Sigmoid colon (tissue), 3 donors: ENCODE results near the gene HAS3.

Source experiments
- POLR2A ChIP-seq, 2 donors: fragments of 450-650 bp; IDR thresholded peaks; one replicate each; pipeline ENCODE4 v1.6.1; 2016; ENCODE audit warnings: antibody characterized with exemption in 2 of 2, mild to moderate bottlenecking in 2 of 2, moderate library complexity in 2 of 2
- TF ChIP-seq, protein P1 (sequence below), 4 experiments: fragments of 450-650 bp in 3 of 4; fragments of 200-600 bp in 1 of 4; IDR thresholded peaks; one replicate each; pipeline ENCODE4 v1.5.1; 2016 to 2019; ENCODE audit warnings: antibody characterized with exemption in 4 of 4, mild to moderate bottlenecking in 3 of 4, moderate library complexity in 2 of 4

DNA sequence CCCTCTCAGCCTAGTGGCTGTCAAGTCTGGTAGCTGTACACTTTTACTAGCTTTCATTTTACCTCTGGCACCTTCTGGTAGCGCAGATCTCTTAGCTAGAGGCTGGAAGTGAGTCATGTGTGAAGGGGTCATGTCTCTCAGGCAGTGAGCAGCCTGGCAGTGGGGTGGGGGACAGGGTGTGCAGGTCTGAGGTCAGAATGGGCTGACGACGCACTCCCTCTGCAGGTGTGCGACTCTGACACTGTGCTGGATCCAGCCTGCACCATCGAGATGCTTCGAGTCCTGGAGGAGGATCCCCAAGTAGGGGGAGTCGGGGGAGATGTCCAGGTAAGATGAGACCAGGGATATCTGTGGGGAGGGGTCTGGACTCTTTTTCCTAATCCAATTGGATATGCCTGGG, 7.8 kb downstream of the HAS3 start:
- no peak for TF ChIP-seq POLR2A (IDR thresholded peaks at IDR 0.05)
- TF ChIP-seq, protein P1, sequence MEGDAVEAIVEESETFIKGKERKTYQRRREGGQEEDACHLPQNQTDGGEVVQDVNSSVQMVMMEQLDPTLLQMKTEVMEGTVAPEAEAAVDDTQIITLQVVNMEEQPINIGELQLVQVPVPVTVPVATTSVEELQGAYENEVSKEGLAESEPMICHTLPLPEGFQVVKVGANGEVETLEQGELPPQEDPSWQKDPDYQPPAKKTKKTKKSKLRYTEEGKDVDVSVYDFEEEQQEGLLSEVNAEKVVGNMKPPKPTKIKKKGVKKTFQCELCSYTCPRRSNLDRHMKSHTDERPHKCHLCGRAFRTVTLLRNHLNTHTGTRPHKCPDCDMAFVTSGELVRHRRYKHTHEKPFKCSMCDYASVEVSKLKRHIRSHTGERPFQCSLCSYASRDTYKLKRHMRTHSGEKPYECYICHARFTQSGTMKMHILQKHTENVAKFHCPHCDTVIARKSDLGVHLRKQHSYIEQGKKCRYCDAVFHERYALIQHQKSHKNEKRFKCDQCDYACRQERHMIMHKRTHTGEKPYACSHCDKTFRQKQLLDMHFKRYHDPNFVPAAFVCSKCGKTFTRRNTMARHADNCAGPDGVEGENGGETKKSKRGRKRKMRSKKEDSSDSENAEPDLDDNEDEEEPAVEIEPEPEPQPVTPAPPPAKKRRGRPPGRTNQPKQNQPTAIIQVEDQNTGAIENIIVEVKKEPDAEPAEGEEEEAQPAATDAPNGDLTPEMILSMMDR (IDR thresholded peaks at IDR 0.05), result no peak
